ENCODE results near the gene CDK2AP2. TPM values are rescaled to one million over a fixed set of nuclear protein-coding genes. Genes with fewer than 3 reads are reported as not detected.

The CDK2AP2 gene
- polyA plus RNA-seq, 1 of the 3 experiments (the other 2 are of a cell fraction), result 47.9 TPM

DNA sequence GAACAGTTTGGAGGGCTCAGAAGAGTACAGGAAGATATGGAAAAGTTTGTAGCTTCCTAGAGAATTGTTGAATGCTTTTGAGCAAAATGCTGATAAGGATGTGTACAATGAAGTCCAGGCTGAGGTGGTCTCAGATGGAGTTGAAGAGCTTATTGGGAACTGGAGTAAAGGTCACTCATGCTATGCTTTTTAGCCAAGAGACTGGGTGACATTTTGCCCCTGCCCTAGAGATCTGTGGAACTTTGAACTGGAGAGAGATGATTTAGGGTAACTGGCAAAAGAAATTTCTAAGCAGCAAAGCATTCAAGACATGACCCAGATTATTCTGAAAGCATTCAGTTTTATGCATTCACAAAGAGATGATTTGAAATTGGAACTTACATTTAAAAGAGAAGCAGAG lies 43.2 kb upstream of the CDK2AP2 start:
- no peaks in the 10 kb centered on the region for H3K9me2 ChIP-seq
- no peaks in the 10 kb centered on the region for H4K20me1 ChIP-seq (ENCODE audit: insufficient read depth)
- no peak overlapping the region for H2AFZ ChIP-seq (ENCODE audit: low read depth)
- H3K9ac ChIP-seq, result no peak overlapping the region
- no peaks in the 10 kb centered on the region for H3K27me3 ChIP-seq (ENCODE audit: insufficient read depth)
- no peaks in the 10 kb centered on the region for H3K4me1 ChIP-seq (ENCODE audit: control insufficient read depth in 1 of 2, insufficient read depth in 2 of 2, low read depth in 1 of 2, low read length in 1 of 2)
- no peak overlapping the region for H3K4me3 ChIP-seq (ENCODE audit: low read depth in 2 of 2, low read length in 1 of 2)
- no peak overlapping the region for H3K4me2 ChIP-seq
- H3F3A ChIP-seq (replicated peaks; ENCODE audit: insufficient read depth), result no peaks in the 10 kb centered on the region
- no peaks in the 10 kb centered on the region for H3K36me3 ChIP-seq (replicated peaks in 1 of 2; ENCODE audit: control insufficient read depth in 1 of 2, insufficient read depth in 2 of 2, low read length in 1 of 2)
- no peaks in the 10 kb centered on the region for H3K79me2 ChIP-seq (ENCODE audit: insufficient read depth)
- H3K9me3 ChIP-seq, result no peaks in the 10 kb centered on the region
- no peak for DNase-seq
- CTCF ChIA-PET, result interaction anchor here (0.9 kb wide), 1 partner anchor 18 kb away, joined by 3 read pairs; no protein-coding TSS in a partner anchor
- no peak for TF ChIP-seq SIN3A (IDR thresholded peaks at IDR 0.05; ENCODE audit: borderline replicate concordance, low read depth, low read length)
- POLR2A ChIA-PET, result no interaction called here
- H3K27ac ChIP-seq (ENCODE audit: low read depth in 2 of 2, low read length in 1 of 2), result no peak overlapping the region

DNA sequence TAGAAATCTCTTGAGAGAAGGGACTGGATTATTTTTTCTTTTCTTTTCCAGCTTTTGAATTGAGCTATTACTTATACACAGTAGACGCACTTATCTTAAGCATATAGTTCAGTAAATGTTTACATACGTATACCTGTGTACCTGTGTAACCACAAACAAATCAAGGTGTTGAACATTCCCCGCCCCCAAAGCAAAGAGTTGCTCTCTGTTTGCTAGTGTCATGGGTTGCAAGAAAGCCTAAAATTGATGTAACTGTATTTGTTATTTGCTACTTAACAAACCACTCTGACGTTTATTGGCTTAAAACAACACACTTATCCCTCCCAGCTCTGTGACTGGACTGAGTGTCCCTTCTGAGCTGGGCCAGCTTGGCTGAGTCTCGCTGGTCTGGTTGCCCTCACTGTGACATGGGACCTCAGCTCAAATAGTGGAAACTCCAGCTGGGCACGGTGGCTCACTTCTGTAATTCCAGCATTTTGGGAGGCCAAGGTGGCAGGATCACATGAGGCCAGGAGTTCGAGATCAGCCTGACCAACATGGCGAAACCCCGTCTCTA lies 40.7 kb upstream of the CDK2AP2 start:
- no peaks in the 10 kb centered on the region for H3K36me3 ChIP-seq (replicated peaks in 1 of 2; ENCODE audit: control insufficient read depth in 1 of 2, insufficient read depth in 2 of 2, low read length in 1 of 2)
- H3K4me3 ChIP-seq (ENCODE audit: low read depth in 2 of 2, low read length in 1 of 2), result no peak overlapping the region
- no peak for TF ChIP-seq CHD2 (IDR thresholded peaks at IDR 0.05; ENCODE audit: low read length, partially characterized antibody)
- TF ChIP-seq RXRA (IDR thresholded peaks at IDR 0.05; ENCODE audit: borderline replicate concordance, low read depth), result no peak
- TF ChIP-seq, protein P1, sequence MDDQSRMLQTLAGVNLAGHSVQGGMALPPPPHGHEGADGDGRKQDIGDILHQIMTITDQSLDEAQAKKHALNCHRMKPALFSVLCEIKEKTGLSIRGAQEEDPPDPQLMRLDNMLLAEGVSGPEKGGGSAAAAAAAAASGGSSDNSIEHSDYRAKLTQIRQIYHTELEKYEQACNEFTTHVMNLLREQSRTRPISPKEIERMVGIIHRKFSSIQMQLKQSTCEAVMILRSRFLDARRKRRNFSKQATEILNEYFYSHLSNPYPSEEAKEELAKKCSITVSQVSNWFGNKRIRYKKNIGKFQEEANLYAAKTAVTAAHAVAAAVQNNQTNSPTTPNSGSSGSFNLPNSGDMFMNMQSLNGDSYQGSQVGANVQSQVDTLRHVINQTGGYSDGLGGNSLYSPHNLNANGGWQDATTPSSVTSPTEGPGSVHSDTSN (IDR thresholded peaks at IDR 0.05), result no peak
- TF ChIP-seq GATA2 (CRISPR knock-in tag; IDR thresholded peaks at IDR 0.05), result no peak
- TF ChIP-seq, protein P2, sequence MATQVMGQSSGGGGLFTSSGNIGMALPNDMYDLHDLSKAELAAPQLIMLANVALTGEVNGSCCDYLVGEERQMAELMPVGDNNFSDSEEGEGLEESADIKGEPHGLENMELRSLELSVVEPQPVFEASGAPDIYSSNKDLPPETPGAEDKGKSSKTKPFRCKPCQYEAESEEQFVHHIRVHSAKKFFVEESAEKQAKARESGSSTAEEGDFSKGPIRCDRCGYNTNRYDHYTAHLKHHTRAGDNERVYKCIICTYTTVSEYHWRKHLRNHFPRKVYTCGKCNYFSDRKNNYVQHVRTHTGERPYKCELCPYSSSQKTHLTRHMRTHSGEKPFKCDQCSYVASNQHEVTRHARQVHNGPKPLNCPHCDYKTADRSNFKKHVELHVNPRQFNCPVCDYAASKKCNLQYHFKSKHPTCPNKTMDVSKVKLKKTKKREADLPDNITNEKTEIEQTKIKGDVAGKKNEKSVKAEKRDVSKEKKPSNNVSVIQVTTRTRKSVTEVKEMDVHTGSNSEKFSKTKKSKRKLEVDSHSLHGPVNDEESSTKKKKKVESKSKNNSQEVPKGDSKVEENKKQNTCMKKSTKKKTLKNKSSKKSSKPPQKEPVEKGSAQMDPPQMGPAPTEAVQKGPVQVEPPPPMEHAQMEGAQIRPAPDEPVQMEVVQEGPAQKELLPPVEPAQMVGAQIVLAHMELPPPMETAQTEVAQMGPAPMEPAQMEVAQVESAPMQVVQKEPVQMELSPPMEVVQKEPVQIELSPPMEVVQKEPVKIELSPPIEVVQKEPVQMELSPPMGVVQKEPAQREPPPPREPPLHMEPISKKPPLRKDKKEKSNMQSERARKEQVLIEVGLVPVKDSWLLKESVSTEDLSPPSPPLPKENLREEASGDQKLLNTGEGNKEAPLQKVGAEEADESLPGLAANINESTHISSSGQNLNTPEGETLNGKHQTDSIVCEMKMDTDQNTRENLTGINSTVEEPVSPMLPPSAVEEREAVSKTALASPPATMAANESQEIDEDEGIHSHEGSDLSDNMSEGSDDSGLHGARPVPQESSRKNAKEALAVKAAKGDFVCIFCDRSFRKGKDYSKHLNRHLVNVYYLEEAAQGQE (IDR thresholded peaks at IDR 0.05; ENCODE audit: low read depth, low read length), result no peak
- no peak for TF ChIP-seq MEF2A (IDR thresholded peaks at IDR 0.05; ENCODE audit: borderline replicate concordance, low read depth)
- no peak for TF ChIP-seq RFX5 (IDR thresholded peaks at IDR 0.05; ENCODE audit: low read length)
- TF ChIP-seq FOXJ3 (CRISPR knock-in tag; IDR thresholded peaks at IDR 0.05), result no peak
- TF ChIP-seq, protein P3, sequence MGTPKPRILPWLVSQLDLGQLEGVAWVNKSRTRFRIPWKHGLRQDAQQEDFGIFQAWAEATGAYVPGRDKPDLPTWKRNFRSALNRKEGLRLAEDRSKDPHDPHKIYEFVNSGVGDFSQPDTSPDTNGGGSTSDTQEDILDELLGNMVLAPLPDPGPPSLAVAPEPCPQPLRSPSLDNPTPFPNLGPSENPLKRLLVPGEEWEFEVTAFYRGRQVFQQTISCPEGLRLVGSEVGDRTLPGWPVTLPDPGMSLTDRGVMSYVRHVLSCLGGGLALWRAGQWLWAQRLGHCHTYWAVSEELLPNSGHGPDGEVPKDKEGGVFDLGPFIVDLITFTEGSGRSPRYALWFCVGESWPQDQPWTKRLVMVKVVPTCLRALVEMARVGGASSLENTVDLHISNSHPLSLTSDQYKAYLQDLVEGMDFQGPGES (IDR thresholded peaks at IDR 0.05; ENCODE audit: low read depth, low read length), result no peak
- TF ChIP-seq, protein P4, sequence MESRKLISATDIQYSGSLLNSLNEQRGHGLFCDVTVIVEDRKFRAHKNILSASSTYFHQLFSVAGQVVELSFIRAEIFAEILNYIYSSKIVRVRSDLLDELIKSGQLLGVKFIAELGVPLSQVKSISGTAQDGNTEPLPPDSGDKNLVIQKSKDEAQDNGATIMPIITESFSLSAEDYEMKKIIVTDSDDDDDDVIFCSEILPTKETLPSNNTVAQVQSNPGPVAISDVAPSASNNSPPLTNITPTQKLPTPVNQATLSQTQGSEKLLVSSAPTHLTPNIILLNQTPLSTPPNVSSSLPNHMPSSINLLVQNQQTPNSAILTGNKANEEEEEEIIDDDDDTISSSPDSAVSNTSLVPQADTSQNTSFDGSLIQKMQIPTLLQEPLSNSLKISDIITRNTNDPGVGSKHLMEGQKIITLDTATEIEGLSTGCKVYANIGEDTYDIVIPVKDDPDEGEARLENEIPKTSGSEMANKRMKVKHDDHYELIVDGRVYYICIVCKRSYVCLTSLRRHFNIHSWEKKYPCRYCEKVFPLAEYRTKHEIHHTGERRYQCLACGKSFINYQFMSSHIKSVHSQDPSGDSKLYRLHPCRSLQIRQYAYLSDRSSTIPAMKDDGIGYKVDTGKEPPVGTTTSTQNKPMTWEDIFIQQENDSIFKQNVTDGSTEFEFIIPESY (IDR thresholded peaks at IDR 0.05; ENCODE audit: borderline replicate concordance, low read depth), result no peak
- no peak for TF ChIP-seq GABPA (IDR thresholded peaks at IDR 0.05; ENCODE audit: low read depth)
- no peak for TF ChIP-seq NFIC (IDR thresholded peaks at IDR 0.05; ENCODE audit: borderline replicate concordance)
- no peak for TF ChIP-seq SMC3 (IDR thresholded peaks at IDR 0.05; ENCODE audit: low read depth, low read length)
- TF ChIP-seq EP300 (IDR thresholded peaks at IDR 0.05; ENCODE audit: borderline replicate concordance in 1 of 2, low read depth in 1 of 2, low read length in 1 of 2), result no peak
- no peak for TF ChIP-seq EZH2phosphoT487 (IDR thresholded peaks at IDR 0.05; ENCODE audit: borderline replicate concordance, low read depth)
- no peak for TF ChIP-seq TCF12 (IDR thresholded peaks at IDR 0.05)
- TF ChIP-seq POLR2AphosphoS5 (IDR thresholded peaks at IDR 0.05; ENCODE audit: low read depth, low read length), result no peak
- TF ChIP-seq RCOR1 (IDR thresholded peaks at IDR 0.05; ENCODE audit: low read length), result no peak
- H3K27me3 ChIP-seq (ENCODE audit: insufficient read depth), result no peaks in the 10 kb centered on the region
- H3K4me2 ChIP-seq, result no peak overlapping the region
- H3K27ac ChIP-seq (ENCODE audit: low read depth in 2 of 2, low read length in 1 of 2), result no peak overlapping the region
- H3F3A ChIP-seq (replicated peaks; ENCODE audit: insufficient read depth), result no peaks in the 10 kb centered on the region
- 67% methylated on average over 9 of the region's 9 CpGs for WGBS (ENCODE audit: low lambda C conversion rate)
- no peaks in the 10 kb centered on the region for H4K20me1 ChIP-seq (ENCODE audit: insufficient read depth)
- H3K79me2 ChIP-seq (ENCODE audit: insufficient read depth), result no peaks in the 10 kb centered on the region
- no peaks in the 10 kb centered on the region for H3K9me2 ChIP-seq
- CTCF ChIA-PET, result interaction anchor here (1.1 to 1.9 kb wide), 2 partner anchors 12 to 24 kb away, joined by 3 to 5 read pairs; no protein-coding TSS in a partner anchor
- H3K9ac ChIP-seq, result no peak overlapping the region
- DNase-seq, result no peak
- no peaks in the 10 kb centered on the region for H3K4me1 ChIP-seq (ENCODE audit: control insufficient read depth in 1 of 2, insufficient read depth in 2 of 2, low read depth in 1 of 2, low read length in 1 of 2)
- POLR2A ChIA-PET, result no interaction called here
- H2AFZ ChIP-seq (ENCODE audit: low read depth), result no peak overlapping the region
- no peaks in the 10 kb centered on the region for H3K9me3 ChIP-seq
